HEK293 (cell line): ENCODE data around the gene ECPAS.
A peak's percentile ranks its signal among the peaks of the same experiment; 100 is the strongest.

Source experiments
- CTCF ChIA-PET: fragments of 350-600 bp; formaldehyde crosslinking; extraction: SDS; loops from one replicate; lab custom pipeline; 2021; ENCODE audit warnings: antibody characterized with exemption; lab: Yijun Ruan, JAX
- POLR2A ChIA-PET: fragments of 300-600 bp; formaldehyde crosslinking; extraction: SDS; loops from one replicate; lab custom pipeline; 2020; ENCODE audit warnings: antibody characterized with exemption, inconsistent platforms; lab: Yijun Ruan, JAX
- H3K27ac ChIP-seq: fragments of 200-500 bp; sonication (Bioruptor generic); 2 replicates; pipeline ENCODE4 v1.5.1; 2014; ENCODE audit warnings: low read depth, low read length, control low read depth, inconsistent platforms; ENCODE audit errors: extremely low read depth
- H3K36me3 ChIP-seq, 2 experiments: fragments of 200-500 bp in 1 of 2; sonication (Bioruptor generic) in 1 of 2; 1 replicate in 1 of 2; 2 replicates in 1 of 2; pipeline ENCODE4 v1.5.1; 2014 to 2017; ENCODE audit warnings: inconsistent platforms in 2 of 2, low read length in 2 of 2; ENCODE audit not compliant: control insufficient read depth in 2 of 2, insufficient read depth in 1 of 2
- H3K4me1 ChIP-seq: fragments of 200-500 bp; sonication (Bioruptor generic); 2 replicates; pipeline ENCODE4 v1.5.1; 2014; ENCODE audit warnings: mild to moderate bottlenecking, low read length, inconsistent platforms; ENCODE audit not compliant: control insufficient read depth, insufficient read depth
- H3K4me3 ChIP-seq: 2 replicates; pipeline ENCODE4 v1.5.1; 2011; ENCODE audit warnings: low read depth, mild to moderate bottlenecking, control low read depth, low read length, moderate library complexity
- H3K9me3 ChIP-seq: fragments of 200-500 bp; sonication (Bioruptor generic); 2 replicates; pipeline ENCODE4 v1.5.1; 2014; ENCODE audit warnings: low read depth, low read length, inconsistent platforms; ENCODE audit not compliant: control insufficient read depth, insufficient read depth
- GLIS2 ChIP-seq: fragments of 450-650 bp; formaldehyde crosslinking; IDR thresholded peaks from 2 replicates; pipeline ENCODE4 v1.5.1; 2016; ENCODE audit warnings: missing biosample characterization, missing genetic modification characterization
- MEIS1 ChIP-seq: sonication (generic); formaldehyde crosslinking; IDR thresholded peaks from 2 replicates; pipeline ENCODE4 v1.8.1; 2022; ENCODE audit warnings: missing genetic modification reagents, mild to moderate bottlenecking, borderline replicate concordance
- PRDM1 ChIP-seq: fragments of 450-650 bp; formaldehyde crosslinking; IDR thresholded peaks from 2 replicates; pipeline ENCODE4; 2016; ENCODE audit warnings: missing biosample characterization, missing genetic modification characterization
- ZFP69B ChIP-seq: fragments of 450-650 bp; formaldehyde crosslinking; IDR thresholded peaks from 2 replicates; pipeline ENCODE4 v1.5.1; 2016; ENCODE audit warnings: missing biosample characterization, missing genetic modification characterization
- ZNF184 ChIP-seq: fragments of 450-650 bp; IDR thresholded peaks from 2 replicates; pipeline ENCODE4 v1.5.1; 2018; ENCODE audit warnings: missing biosample characterization, mild to moderate bottlenecking, missing genetic modification characterization
- ZNF214 ChIP-seq: fragments of 450-650 bp; formaldehyde crosslinking; IDR thresholded peaks from 2 replicates; pipeline ENCODE4 v1.5.1; 2017; ENCODE audit warnings: missing biosample characterization, mild to moderate bottlenecking, missing genetic modification characterization, borderline replicate concordance
- ZNF223 ChIP-seq: fragments of 450-650 bp; formaldehyde crosslinking; IDR thresholded peaks from 2 replicates; pipeline ENCODE4 v1.5.1; 2016; ENCODE audit warnings: missing biosample characterization, missing genetic modification characterization
- ZNF335 ChIP-seq: fragments of 450-650 bp; formaldehyde crosslinking; conservative IDR thresholded peaks from 2 replicates; pipeline ENCODE4 v1.5.1; 2016; ENCODE audit warnings: missing biosample characterization, missing genetic modification characterization
- ZNF398 ChIP-seq: fragments of 450-650 bp; formaldehyde crosslinking; IDR thresholded peaks from 2 replicates; pipeline ENCODE4 v1.5.1; 2017; ENCODE audit warnings: missing biosample characterization, missing genetic modification characterization
- ZNF561 ChIP-seq: fragments of 450-650 bp; IDR thresholded peaks from 2 replicates; pipeline ENCODE4 v1.5.1; 2018; ENCODE audit warnings: missing biosample characterization, missing genetic modification characterization, borderline replicate concordance
- ZNF629 ChIP-seq: fragments of 450-650 bp; formaldehyde crosslinking; IDR thresholded peaks from 2 replicates; pipeline ENCODE4 v1.5.1; 2017; ENCODE audit warnings: missing biosample characterization, missing genetic modification characterization
- ZNF677 ChIP-seq: fragments of 450-650 bp; IDR thresholded peaks from 2 replicates; pipeline ENCODE4 v1.5.0; 2018; ENCODE audit warnings: missing biosample characterization, mild to moderate bottlenecking, missing genetic modification characterization, moderate library complexity
- ZNF707 ChIP-seq: fragments of 450-650 bp; formaldehyde crosslinking; IDR thresholded peaks from 2 replicates; pipeline ENCODE4 v1.5.1; 2016; ENCODE audit warnings: missing biosample characterization, missing genetic modification characterization
- ZNF76 ChIP-seq: fragments of 450-650 bp; formaldehyde crosslinking; IDR thresholded peaks from 2 replicates; pipeline ENCODE4; 2016; ENCODE audit warnings: low read depth, missing biosample characterization, missing genetic modification characterization, borderline replicate concordance
- ZNF792 ChIP-seq: fragments of 450-650 bp; formaldehyde crosslinking; IDR thresholded peaks from 2 replicates; pipeline ENCODE4 v1.5.1; 2016; ENCODE audit warnings: missing biosample characterization, missing genetic modification characterization
- TF ChIP-seq, protein P1 (sequence below): fragments of 450-650 bp; formaldehyde crosslinking; optimal IDR thresholded peaks from 2 replicates; pipeline ENCODE3; 2016; ENCODE audit warnings: missing biosample characterization, mild to moderate bottlenecking, missing genetic modification characterization
- TF ChIP-seq, protein P2 (sequence below): fragments of 450-650 bp; formaldehyde crosslinking; IDR thresholded peaks from 2 replicates; pipeline ENCODE4 v1.5.1; 2016; ENCODE audit warnings: missing biosample characterization, missing genetic modification characterization
- TF ChIP-seq, protein P3 (sequence below): fragments of 450-650 bp; formaldehyde crosslinking; IDR thresholded peaks from 2 replicates; pipeline ENCODE4 v1.5.1; 2016; ENCODE audit warnings: missing biosample characterization, missing genetic modification characterization

Gene ECPAS

DNA sequence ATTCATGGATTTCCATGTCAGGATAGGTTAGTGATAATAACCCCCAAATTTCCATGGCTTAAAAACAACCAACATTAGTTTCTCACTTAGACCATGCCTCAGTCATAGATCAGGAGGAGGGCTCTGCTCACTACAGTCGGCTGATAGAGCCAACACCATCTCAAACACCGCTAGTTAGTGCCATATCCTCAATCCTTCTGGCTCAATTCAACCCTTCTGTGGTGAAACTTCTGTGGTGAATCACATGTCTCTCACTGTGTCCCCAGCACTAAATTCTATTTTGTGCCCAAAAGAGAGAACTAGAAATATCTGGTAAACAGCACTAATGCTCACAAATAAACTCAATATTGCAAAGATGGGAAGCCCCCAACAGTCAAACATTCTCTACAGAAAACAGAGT is 21.1 kb downstream of the ECPAS start:
- H3K36me3 ChIP-seq, result no peaks in the 10 kb centered on the region
- ChIA-PET CTCF (no interaction called here), POLR2A (no interaction called here)
- no peaks in the 10 kb centered on the region for H3K9me3 ChIP-seq
- no peak overlapping the region for H3K27ac ChIP-seq
- no peak overlapping the region for H3K4me3 ChIP-seq
- peaks cover 6% of the 10 kb centered on the region; the same call in 1 of the 2 replicates for H3K4me1 ChIP-seq
- TF ChIP-seq ZNF707 (no peak), ZNF792 (tag by site-specific recombination) (no peak), ZNF398 (tag by site-specific recombination) (no peak), ZNF76 (no peak), PRDM1 (tag by site-specific recombination) (no peak), ZNF335 (no peak), ZNF629 (tag by site-specific recombination) (no peak), GLIS2 (tag by site-specific recombination) (no peak), ZNF677 (tag by site-specific recombination) (no peak), ZNF214 (tag by site-specific recombination) (no peak), MEIS1 (no peak), ZNF223 (tag by site-specific recombination) (no peak)
- TF ChIP-seq, protein P1, sequence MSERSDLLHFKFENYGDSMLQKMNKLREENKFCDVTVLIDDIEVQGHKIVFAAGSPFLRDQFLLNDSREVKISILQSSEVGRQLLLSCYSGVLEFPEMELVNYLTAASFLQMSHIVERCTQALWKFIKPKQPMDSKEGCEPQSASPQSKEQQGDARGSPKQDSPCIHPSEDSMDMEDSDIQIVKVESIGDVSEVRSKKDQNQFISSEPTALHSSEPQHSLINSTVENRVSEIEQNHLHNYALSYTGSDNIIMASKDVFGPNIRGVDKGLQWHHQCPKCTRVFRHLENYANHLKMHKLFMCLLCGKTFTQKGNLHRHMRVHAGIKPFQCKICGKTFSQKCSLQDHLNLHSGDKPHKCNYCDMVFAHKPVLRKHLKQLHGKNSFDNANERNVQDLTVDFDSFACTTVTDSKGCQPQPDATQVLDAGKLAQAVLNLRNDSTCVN (tag by site-specific recombination), result no peak
- TF ChIP-seq, protein P2, sequence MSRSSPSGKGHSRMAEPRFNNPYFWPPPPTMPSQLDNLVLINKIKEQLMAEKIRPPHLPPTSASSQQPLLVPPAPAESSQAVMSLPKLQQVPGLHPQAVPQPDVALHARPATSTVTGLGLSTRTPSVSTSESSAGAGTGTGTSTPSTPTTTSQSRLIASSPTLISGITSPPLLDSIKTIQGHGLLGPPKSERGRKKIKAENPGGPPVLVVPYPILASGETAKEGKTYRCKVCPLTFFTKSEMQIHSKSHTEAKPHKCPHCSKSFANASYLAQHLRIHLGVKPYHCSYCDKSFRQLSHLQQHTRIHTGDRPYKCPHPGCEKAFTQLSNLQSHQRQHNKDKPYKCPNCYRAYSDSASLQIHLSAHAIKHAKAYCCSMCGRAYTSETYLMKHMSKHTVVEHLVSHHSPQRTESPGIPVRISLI (tag by site-specific recombination), result no peak

- POLR2A ChIA-PET, result no interaction called here
Observed at GRCh38 chr9:111458139-111459009, 25.8 kb downstream of the ECPAS start.

More at GRCh38 chr9:111458139-111459009, 25.8 kb downstream of the ECPAS start:
- no peaks in the 10 kb centered on the region for H3K9me3 ChIP-seq
- TF ChIP-seq ZNF184 (tag by site-specific recombination) (peak; percentile 75; the same call in 1 of the 2 replicates), ZFP69B (tag by site-specific recombination) (peak; percentile 55; the same call in 1 of the 2 replicates), ZNF561 (tag by site-specific recombination) (no peak), MEIS1 (no peak)
- TF ChIP-seq, protein P3, sequence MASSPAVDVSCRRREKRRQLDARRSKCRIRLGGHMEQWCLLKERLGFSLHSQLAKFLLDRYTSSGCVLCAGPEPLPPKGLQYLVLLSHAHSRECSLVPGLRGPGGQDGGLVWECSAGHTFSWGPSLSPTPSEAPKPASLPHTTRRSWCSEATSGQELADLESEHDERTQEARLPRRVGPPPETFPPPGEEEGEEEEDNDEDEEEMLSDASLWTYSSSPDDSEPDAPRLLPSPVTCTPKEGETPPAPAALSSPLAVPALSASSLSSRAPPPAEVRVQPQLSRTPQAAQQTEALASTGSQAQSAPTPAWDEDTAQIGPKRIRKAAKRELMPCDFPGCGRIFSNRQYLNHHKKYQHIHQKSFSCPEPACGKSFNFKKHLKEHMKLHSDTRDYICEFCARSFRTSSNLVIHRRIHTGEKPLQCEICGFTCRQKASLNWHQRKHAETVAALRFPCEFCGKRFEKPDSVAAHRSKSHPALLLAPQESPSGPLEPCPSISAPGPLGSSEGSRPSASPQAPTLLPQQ (tag by site-specific recombination), result peak; percentile 75
- CTCF ChIA-PET, result no interaction called here
- no peaks in the 10 kb centered on the region for H3K36me3 ChIP-seq
- H3K27ac ChIP-seq, result no peak overlapping the region
- peaks cover 18% of the 10 kb centered on the region for H3K4me1 ChIP-seq
- no peak overlapping the region for H3K4me3 ChIP-seq
